H1 (cell line): ENCODE results near the gene BORCS8. TPM values are rescaled to one million over a fixed set of nuclear protein-coding genes. Genes with fewer than 3 reads are reported as not detected.

ENCODE experiments used
- CTBP2 ChIP-seq: IDR thresholded peaks from 2 replicates; pipeline ENCODE4 v1.7.0; 2011; ENCODE audit warnings: borderline replicate concordance, mild to moderate bottlenecking, moderate library complexity, mixed read lengths, low read length; ENCODE audit not compliant: insufficient read depth, insufficient read length
- KDM4A ChIP-seq: IDR thresholded peaks from one replicate; pipeline ENCODE4 v1.7.1; 2012; ENCODE audit warnings: low read depth, mild to moderate bottlenecking, moderate library complexity, low read length, inconsistent platforms; ENCODE audit not compliant: severe bottlenecking
- KDM5A ChIP-seq: fragments of 200-600 bp; IDR thresholded peaks from 2 replicates; pipeline ENCODE4 v1.7.1; 2012; ENCODE audit warnings: mild to moderate bottlenecking, low read length, inconsistent platforms, mixed read lengths
- RXRA ChIP-seq: IDR thresholded peaks from 2 replicates; pipeline ENCODE4 v1.6.1; 2011; ENCODE audit warnings: low read depth, mild to moderate bottlenecking, low read length, moderate library complexity; ENCODE audit not compliant: insufficient read depth
- TAF7 ChIP-seq: optimal IDR thresholded peaks from 2 replicates; pipeline ENCODE3; 2011; ENCODE audit warnings: low read depth, mild to moderate bottlenecking, inconsistent platforms, low read length, moderate library complexity, borderline replicate concordance
- TEAD4 ChIP-seq: IDR thresholded peaks from 2 replicates; pipeline ENCODE4 v1.6.1; 2012; ENCODE audit warnings: low read depth, low read length, inconsistent platforms, mixed read lengths
- polyA plus RNA-seq, 7 experiments: library from polyadenylated mRNA; depleted of rRNA in 3 of 7; stranded (reverse) in 5 of 7; unstranded in 2 of 7; fragments of >200 nt in 5 of 7; fragments of 200-250 nt in 2 of 7; gene quantifications; 1 replicate in 5 of 7; 2 replicates in 1 of 7; 4 replicates in 1 of 7; pipeline versions ENCODE4 v1.2.1 to v1.2.3, GENCODE V29; 2011 to 2013; ENCODE audit warnings: missing spikeins in 2 of 7, mixed read lengths in 2 of 7
- total RNA-seq: library from RNA; stranded (reverse); fragmentation: NEBNext Ultra II Directional; extraction: Animal tissue kit (Norgen Biotek cat#: 25700); gene quantifications from 2 replicates; pipeline ENCODE4 v1.2.1, GENCODE V29; 2021

Gene BORCS8
- total and polyA plus RNA-seq, 2 of the 8 experiments (the other 6 are each of a cell fraction or from before 2014, with no cell fraction given) = 15.0 to 15.9 TPM

- TF ChIP-seq TEAD4 (no peak), KDM4A (no peak), TAF7 (no peak), KDM5A (no peak), RXRA (no peak), CTBP2 (no peak)
Observed at GRCh38 chr19:19132912-19133311, 59.0 kb downstream of the BORCS8 start (continued).
